GM23338 (cell line): ENCODE measurements around the gene HMGXB3. TPM values are rescaled to one million over a fixed set of nuclear protein-coding genes. Genes with fewer than 3 reads are reported as not detected.
A peak's percentile ranks its signal among the peaks of the same experiment; 100 is the strongest.

Experiments
- ATAC-seq: fragments of 200-7000 bp; cut with Tn5 transposase; 3 replicates; pipeline ENCODE4 v1.9.1; 2020
- DNase-seq: peaks from one replicate; pipeline ENCODE4 v3.0.0-alpha.2; 2015; ENCODE audit warnings: low spot score
- H2AFZ ChIP-seq: fragments of 200-600 bp; sonication (generic); 2 replicates; pipeline ENCODE4 v1.8.0; 2016; ENCODE audit warnings: antibody characterized with exemption, mild to moderate bottlenecking, moderate library complexity
- H3F3A ChIP-seq: fragments of 200-600 bp; sonication (generic); replicated peaks from 2 replicates; pipeline ENCODE4 v1.8.0; 2017; ENCODE audit warnings: antibody characterized with exemption, mixed run types, low read depth
- H3K27ac ChIP-seq: fragments of 200-600 bp; sonication (generic); 2 replicates; pipeline ENCODE4 v1.6.1; 2016; ENCODE audit warnings: low read depth
- H3K27me3 ChIP-seq: fragments of 200-600 bp; sonication (generic); 2 replicates; pipeline ENCODE4 v1.8.0; 2016; ENCODE audit warnings: mild to moderate bottlenecking, mixed run types, moderate library complexity; ENCODE audit not compliant: insufficient read depth
- H3K36me3 ChIP-seq: fragments of 200-600 bp; sonication (generic); 2 replicates; pipeline ENCODE4 v1.8.0; 2016; ENCODE audit warnings: mild to moderate bottlenecking; ENCODE audit not compliant: insufficient read depth
- H3K4me1 ChIP-seq: fragments of 200-600 bp; sonication (generic); 2 replicates; pipeline ENCODE4 v1.8.0; 2016; ENCODE audit warnings: mild to moderate bottlenecking, moderate library complexity; ENCODE audit not compliant: insufficient read depth
- H3K4me2 ChIP-seq: fragments of 200-600 bp; sonication (generic); 2 replicates; pipeline ENCODE4 v1.7.1; 2017; ENCODE audit warnings: mixed run types
- H3K4me3 ChIP-seq: fragments of 200-600 bp; sonication (generic); 2 replicates; pipeline ENCODE4 v1.6.1; 2016; ENCODE audit warnings: mixed run types
- H3K79me2 ChIP-seq: fragments of 200-600 bp; sonication (generic); replicated peaks from 2 replicates; pipeline ENCODE4 v1.8.0; 2017; ENCODE audit warnings: mild to moderate bottlenecking; ENCODE audit not compliant: insufficient read depth
- H3K9me2 ChIP-seq: fragments of 200-600 bp; sonication (generic); 2 replicates; pipeline ENCODE4 v1.8.0; 2017; ENCODE audit not compliant: insufficient read depth
- H4K20me1 ChIP-seq: fragments of 200-600 bp; sonication (generic); replicated peaks from 2 replicates; pipeline ENCODE4 v1.8.0; 2017; ENCODE audit warnings: mild to moderate bottlenecking; ENCODE audit not compliant: insufficient read depth
- H3K27ac Mint-ChIP-seq: 2 replicates; pipeline ENCODE4 v1.8.0; 2020; ENCODE audit warnings: inconsistent platforms, mild to moderate bottlenecking, moderate library complexity, mixed read lengths
- H3K27me3 Mint-ChIP-seq: 3 replicates; pipeline ENCODE4 v1.8.0; 2022; ENCODE audit warnings: low read depth, mild to moderate bottlenecking, moderate library complexity, mixed read lengths, inconsistent platforms; ENCODE audit not compliant: insufficient read depth, poor library complexity
- H3K36me3 Mint-ChIP-seq: 3 replicates; pipeline ENCODE4 v1.8.0; 2021; ENCODE audit warnings: low read depth, mild to moderate bottlenecking, inconsistent platforms, moderate library complexity, mixed read lengths
- H3K4me1 Mint-ChIP-seq: 3 replicates; pipeline ENCODE4 v1.8.0; 2020; ENCODE audit warnings: mild to moderate bottlenecking, inconsistent platforms, mixed read lengths
- H3K4me3 Mint-ChIP-seq: 3 replicates; pipeline ENCODE4 v1.8.0; 2021; ENCODE audit warnings: moderate library complexity, mild to moderate bottlenecking, inconsistent platforms, mixed read lengths
- H3K9me3 Mint-ChIP-seq: 3 replicates; pipeline ENCODE4 v1.8.0; 2020; ENCODE audit warnings: moderate library complexity, mild to moderate bottlenecking, inconsistent platforms, mixed read lengths
- CREB1 ChIP-seq: fragments of 250-450 bp; sonication (Bioruptor Pico); IDR thresholded peaks from 2 replicates; pipeline ENCODE4 v1.5.0; 2020; ENCODE audit warnings: low read depth, mild to moderate bottlenecking, moderate library complexity
- CTCF ChIP-seq, 2 experiments: fragments of 200-600 bp in 1 of 2; sonication (generic) in 1 of 2; conservative IDR thresholded peaks; 2 replicates each; pipeline versions ENCODE4 v1.5.1 to v1.6.1; 2016 to 2017; ENCODE audit warnings: antibody characterized with exemption in 2 of 2, low read depth in 2 of 2, mild to moderate bottlenecking in 2 of 2, moderate library complexity in 1 of 2
- ETS1 ChIP-seq: IDR thresholded peaks from 2 replicates; pipeline ENCODE4 v1.6.1; 2016; ENCODE audit warnings: antibody characterized with exemption
- EZH2 ChIP-seq: fragments of 200-600 bp; sonication (generic); IDR thresholded peaks from one replicate; pipeline ENCODE4 v1.8.0; 2017; ENCODE audit warnings: antibody characterized with exemption, mild to moderate bottlenecking, low read depth; ENCODE audit not compliant: unreplicated experiment
- EZH2phosphoT487 ChIP-seq: fragments of 200-600 bp; sonication (generic); IDR thresholded peaks from one replicate; pipeline ENCODE4 v1.8.1; 2018; ENCODE audit warnings: antibody characterized with exemption; ENCODE audit not compliant: unreplicated experiment
- JUNB ChIP-seq: IDR thresholded peaks from one replicate; pipeline ENCODE4 v1.6.1; 2016; ENCODE audit warnings: antibody characterized with exemption; ENCODE audit not compliant: unreplicated experiment
- NANOG ChIP-seq: IDR thresholded peaks from 2 replicates; pipeline ENCODE4 v1.6.1; 2016; ENCODE audit warnings: antibody characterized with exemption, borderline replicate concordance
- POLR2AphosphoS5 ChIP-seq: IDR thresholded peaks from 2 replicates; pipeline ENCODE4 v1.6.1; 2016; ENCODE audit warnings: antibody characterized with exemption, low read depth
- REST ChIP-seq: IDR thresholded peaks from one replicate; pipeline ENCODE4 v1.6.1; 2018; ENCODE audit warnings: antibody characterized with exemption; ENCODE audit not compliant: unreplicated experiment
- STAT1 ChIP-seq: IDR thresholded peaks from one replicate; pipeline ENCODE4 v1.6.1; 2016; ENCODE audit warnings: antibody characterized with exemption; ENCODE audit not compliant: unreplicated experiment
- ZNF114 ChIP-seq: fragments of 250-450 bp; sonication (Bioruptor Pico); IDR thresholded peaks from 2 replicates; pipeline ENCODE4 v1.5.0; 2020; ENCODE audit warnings: mild to moderate bottlenecking, moderate library complexity
- ZNF331 ChIP-seq: fragments of 250-450 bp; sonication (Bioruptor Pico); IDR thresholded peaks from 2 replicates; pipeline ENCODE4 v1.5.0; 2020; ENCODE audit warnings: low read depth, mild to moderate bottlenecking, moderate library complexity
- ZNF462 ChIP-seq: fragments of 250-450 bp; sonication (Bioruptor Pico); IDR thresholded peaks from 2 replicates; pipeline ENCODE4 v1.5.0; 2020; ENCODE audit warnings: mild to moderate bottlenecking, moderate library complexity
- polyA plus RNA-seq: library from polyadenylated mRNA; unstranded; fragments of >200 nt; fragmentation: Nextera tagmentation; extraction: Ambion mirVana; gene quantifications from 2 replicates; pipeline ENCODE4 v1.2.1, GENCODE V29; 2016
- total RNA-seq: library from RNA; depleted of rRNA; stranded (reverse); fragments of >200 nt; shearing (Covaris generic); gene quantifications from 2 replicates; pipeline ENCODE4 v1.2.3, GENCODE V29; 2014

Gene HMGXB3
- total and polyA plus RNA-seq, 2 experiments from 2014 or later: 9.4 to 37.9 TPM

- Histone ChIP-seq H3K9me2 (no peaks in the 10 kb centered on the region), H2AFZ (0 out of 2 replicates have a peak within 1 kb of the TSS, but pooled peaks have one; percentile 10), H3F3A (no peaks in the 10 kb centered on the region), H3K36me3 (no peaks in the 10 kb centered on the region), H3K4me1 (peaks cover 12% of the 10 kb centered on the region), H3K4me2 (no peak within 1 kb of the TSS), H3K27me3 (no peaks in the 10 kb centered on the region), H3K4me3 (no peak within 1 kb of the TSS), H4K20me1 (no peaks in the 10 kb centered on the region), H3K79me2 (no peaks in the 10 kb centered on the region), H3K27ac (no peak within 1 kb of the TSS)
- Mint-ChIP-seq H3K27me3 (peaks cover 4% of the 10 kb centered on the region), H3K36me3 (no peaks in the 10 kb centered on the region), H3K9me3 (no peaks in the 10 kb centered on the region), H3K27ac (no peak within 1 kb of the TSS; the same call in 1 of the 2 replicates), H3K4me1 (peaks cover 8% of the 10 kb centered on the region; the same call in 2 of the 3 replicates), H3K4me3 (no peak within 1 kb of the TSS)
- TF ChIP-seq STAT1 (no peak), POLR2AphosphoS5 (no peak), JUNB (no peak), ZNF462 (CRISPR knock-in tag) (no peak), REST (no peak), ETS1 (no peak), EZH2phosphoT487 (no peak), EZH2 (no peak), ZNF114 (CRISPR knock-in tag) (no peak), CREB1 (no peak), NANOG (no peak), ZNF331 (CRISPR knock-in tag) (no peak), CTCF (conservative IDR thresholded peaks at IDR 0.05; ENCODE audit: low read depth in 2 of 2) (no peak)
- DNase-seq (no peak), ATAC-seq (no peak)
Measured at GRCh38 chr5:150085950-150086715, 85.6 kb downstream of the HMGXB3 start, which contains the start of gene CSF1R. Gene CSF1R, minus strand, starts transcription at chr5:150086554. Its CDS starts 127 bp downstream, at chr5:150086427.
